NCI-H1092 treated with DMSO at 0.1 percent for 48 hours (cell line): ENCODE data around the gene HBP1.
"Not testable (repeated sequence)": the region's sequence is repeated elsewhere in the genome, so short reads cannot be mapped to it uniquely, and the experiment has no call there.

Experiments used
- DNase-seq: peaks from one replicate; lab custom pipeline; 2025; lab: John Stamatoyannopoulos, UW

HBP1 gene

GRCh38 chr7:107228291-107228690 lies 59.5 kb downstream of the HBP1 start:
- no peak for DNase-seq

- DNase-seq = no peak
Observed at GRCh38 chr7:107230334-107230733, 61.5 kb downstream of the HBP1 start.

GRCh38 chr7:107232568-107233090 lies 63.8 kb downstream of the HBP1 start:
- DNase-seq = no peak

- DNase-seq = no peak
Observed at GRCh38 chr7:107233174-107233573, 64.4 kb downstream of the HBP1 start.

GRCh38 chr7:107233981-107234380 lies 65.2 kb downstream of the HBP1 start:
- no peak for DNase-seq

GRCh38 chr7:107234436-107234835 lies 65.6 kb downstream of the HBP1 start:
- no peak for DNase-seq

GRCh38 chr7:107236862-107237261 lies 68.1 kb downstream of the HBP1 start:
- DNase-seq = no peak

GRCh38 chr7:107237451-107237850 lies 68.6 kb downstream of the HBP1 start:
- no peak for DNase-seq

GRCh38 chr7:107242267-107242666 lies 73.5 kb downstream of the HBP1 start:
- no peak for DNase-seq

- no peak for DNase-seq
Observed at GRCh38 chr7:107244613-107245012, 75.8 kb downstream of the HBP1 start.

- not testable (repeated sequence) for DNase-seq
Observed at GRCh38 chr7:107246836-107247235, 78.0 kb downstream of the HBP1 start.

GRCh38 chr7:107248551-107249316 lies 79.9 kb downstream of the HBP1 start:
- DNase-seq = no peak

GRCh38 chr7:107251963-107252362 lies 83.2 kb downstream of the HBP1 start:
- DNase-seq = no peak
